ENCODE data around the gene FNBP1L.

DNA sequence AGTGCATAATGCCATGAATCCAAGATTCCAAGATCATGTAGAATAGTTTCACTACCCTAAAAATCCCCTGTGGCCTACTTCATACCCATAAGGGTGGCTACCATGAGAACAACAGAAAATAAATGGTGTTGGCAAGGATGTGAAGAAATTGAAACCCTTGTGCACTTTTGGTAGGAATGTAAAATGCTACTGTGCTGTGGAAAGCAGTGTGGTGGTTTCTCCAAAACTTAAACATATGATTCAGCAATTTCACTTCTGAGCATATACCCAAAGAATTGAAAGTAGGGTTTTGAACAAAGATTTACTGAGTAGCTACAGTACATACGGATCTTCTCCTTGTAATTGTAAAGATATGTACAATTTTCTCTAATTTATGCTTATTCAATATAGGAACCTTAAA is 16.0 kb downstream of the FNBP1L start:
- TF ChIP-seq EZH2 (IDR thresholded peaks at IDR 0.05; ENCODE audit: insufficient read depth, poor library complexity, severe bottlenecking) (no peak), EZH2phosphoT487 (IDR thresholded peaks at IDR 0.05; ENCODE audit: insufficient read depth, low read depth) (no peak)

Data from GM23248 (cell line).